GM23248 (cell line): ENCODE data around the gene SNRNP27.

Experiments used
- EZH2 ChIP-seq: fragments of 200-600 bp; sonication (generic); IDR thresholded peaks from 2 replicates; pipeline ENCODE4 v1.6.1; 2018; ENCODE audit warnings: antibody characterized with exemption, mild to moderate bottlenecking; ENCODE audit not compliant: insufficient read depth, poor library complexity, severe bottlenecking
- EZH2phosphoT487 ChIP-seq: fragments of 200-600 bp; sonication (generic); IDR thresholded peaks from 2 replicates; pipeline ENCODE4 v1.6.1; 2018; ENCODE audit warnings: antibody characterized with exemption, moderate library complexity, mild to moderate bottlenecking, low read depth; ENCODE audit not compliant: insufficient read depth

DNA sequence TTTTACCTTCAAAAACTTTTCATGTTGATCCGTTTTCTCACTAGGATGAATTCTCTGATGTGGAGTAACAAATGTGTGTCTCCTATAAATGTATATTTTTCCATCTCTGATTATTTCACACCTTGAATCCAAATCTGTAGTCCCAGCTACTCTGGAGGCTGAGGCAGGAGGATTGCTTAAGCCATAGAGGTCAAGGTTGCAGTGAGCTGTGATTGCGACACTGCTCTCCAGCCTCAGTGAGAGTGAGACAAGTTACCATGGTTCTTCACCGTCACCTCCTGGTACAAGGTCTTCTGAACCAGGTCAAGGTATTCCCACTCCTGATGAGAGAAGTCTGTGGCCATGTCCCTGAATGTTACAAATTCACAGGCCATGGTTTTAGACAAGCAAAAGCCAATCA is 49.2 kb upstream of the SNRNP27 start:
- TF ChIP-seq EZH2, result no peak
- TF ChIP-seq EZH2phosphoT487, result no peak
